OCI-M1 (cell line): ENCODE measurements around the gene ZNF12.
"Not testable (repeated sequence)": the region's sequence is repeated elsewhere in the genome, so short reads cannot be mapped to it uniquely, and the experiment has no call there.

Experiments
- DNase-seq: peaks from one replicate; lab custom pipeline; 2025; lab: John Stamatoyannopoulos, UW

ZNF12 gene

GRCh38 chr7:6691609-6692106 is 15.1 kb downstream of the ZNF12 start:
- no peak for DNase-seq

- DNase-seq = peak; percentile 3
Measured at GRCh38 chr7:6691103-6691502, 15.6 kb downstream of the ZNF12 start.

GRCh38 chr7:6680146-6680545 is 26.6 kb downstream of the ZNF12 start:
- DNase-seq = no peak

GRCh38 chr7:6675807-6676405 is 30.8 kb downstream of the ZNF12 start:
- DNase-seq = no peak

GRCh38 chr7:6670851-6671250 is 35.9 kb downstream of the ZNF12 start:
- not testable (repeated sequence) for DNase-seq

- DNase-seq = no peak
Measured at GRCh38 chr7:6658618-6659345, 48.0 kb downstream of the ZNF12 start.

GRCh38 chr7:6656413-6656812 is 50.3 kb downstream of the ZNF12 start:
- no peak for DNase-seq

GRCh38 chr7:6655636-6656385 is 50.9 kb downstream of the ZNF12 start:
- no peak for DNase-seq

GRCh38 chr7:6654842-6655610 is 51.7 kb downstream of the ZNF12 start:
- no peak for DNase-seq

GRCh38 chr7:6654113-6654841 is 52.5 kb downstream of the ZNF12 start:
- DNase-seq = no peak

GRCh38 chr7:6653071-6654003 is 53.4 kb downstream of the ZNF12 start:
- no peak for DNase-seq

- DNase-seq = no peak
Measured at GRCh38 chr7:6652446-6653011, 54.2 kb downstream of the ZNF12 start.

- no peak for DNase-seq
Measured at GRCh38 chr7:6651851-6652445, 54.8 kb downstream of the ZNF12 start.

- no peak for DNase-seq
Measured at GRCh38 chr7:6650521-6651011, 56.2 kb downstream of the ZNF12 start.

- DNase-seq = no peak
Measured at GRCh38 chr7:6650086-6650485, 56.7 kb downstream of the ZNF12 start.

GRCh38 chr7:6649241-6649961 is 57.3 kb downstream of the ZNF12 start:
- no peak for DNase-seq

GRCh38 chr7:6648815-6649104 is 58.0 kb downstream of the ZNF12 start:
- DNase-seq = no peak

- DNase-seq = no peak
Measured at GRCh38 chr7:6648066-6648814, 58.5 kb downstream of the ZNF12 start.
